GM12878 (cell line): ENCODE results near the gene GMPPB. TPM values are rescaled to one million over a fixed set of nuclear protein-coding genes. Genes with fewer than 3 reads are reported as not detected.

Source experiments
- ATAC-seq: fragments of 200-7000 bp; cut with Tn5 transposase; 3 replicates; pipeline ENCODE4 v1.9.1; 2020; ENCODE audit warnings: mild to moderate bottlenecking, moderate library complexity
- BruUV-seq: library from RNA; stranded (reverse); fragments of 400-500 nt; replicated peaks from 2 replicates; lab custom pipeline; 2021; lab: Mats Ljungman, UMichigan
- CTCF ChIA-PET: fragments of 300-600 bp; sonication (Branson Sonifier 250); formaldehyde crosslinking; extraction: SDS; loops from one replicate; lab custom pipeline; 2021; ENCODE audit warnings: inconsistent platforms; lab: Yijun Ruan, JAX
- POLR2A ChIA-PET: fragments of 350-600 bp; formaldehyde crosslinking; extraction: SDS; loops from one replicate; lab custom pipeline; 2021; ENCODE audit warnings: inconsistent platforms; lab: Charles Lee
- RAD21 ChIA-PET: fragments of 300-600 bp; sonication (Branson Sonifier 250); formaldehyde crosslinking; loops from one replicate; lab custom pipeline; 2023; ENCODE audit warnings: antibody characterized with exemption; ENCODE audit not compliant: unreplicated experiment; lab: Charles Lee
- SMC1A ChIA-PET: fragments of 300-600 bp; sonication (Branson Sonifier 250); formaldehyde crosslinking; loops from one replicate; lab custom pipeline; 2023; ENCODE audit not compliant: unreplicated experiment, uncharacterized antibody; lab: Charles Lee
- DNase-seq: peaks from one replicate; pipeline ENCODE4 v3.0.0-alpha.2; 2011; ENCODE audit warnings: low read depth, low spot score
- FAIRE-seq: peaks from 3 replicates; lab custom pipeline; 2011; peaks lifted over from hg19 to GRCh38; lab: Jason Lieb, UNC
- H2AFZ ChIP-seq: 2 replicates; pipeline ENCODE4 v1.6.0; 2011; ENCODE audit warnings: low read depth, low read length, control low read depth; ENCODE audit not compliant: control insufficient read depth
- H3K27ac ChIP-seq: 2 replicates; pipeline ENCODE4 v1.5.1; 2011; ENCODE audit warnings: control low read depth; ENCODE audit not compliant: control insufficient read depth, insufficient read depth
- H3K27me3 ChIP-seq, 2 experiments: replicated peaks in 1 of 2; 2 replicates each; pipeline versions ENCODE4 v1.6.0 to v1.6.1; 2011; ENCODE audit warnings: low read length in 1 of 2; ENCODE audit not compliant: control insufficient read depth in 2 of 2, insufficient read depth in 2 of 2
- H3K36me3 ChIP-seq, 2 experiments: 2 replicates each; pipeline ENCODE4 v1.5.1; 2011; ENCODE audit warnings: low read length in 1 of 2; ENCODE audit not compliant: control insufficient read depth in 2 of 2, insufficient read depth in 2 of 2
- H3K4me1 ChIP-seq: 2 replicates; pipeline ENCODE4 v1.6.1; 2011; ENCODE audit warnings: mild to moderate bottlenecking, low read length, moderate library complexity, mixed read lengths; ENCODE audit not compliant: control insufficient read depth, insufficient read depth
- H3K4me2 ChIP-seq: 2 replicates; pipeline ENCODE4 v1.6.0; 2011; ENCODE audit warnings: control low read depth; ENCODE audit not compliant: control insufficient read depth, insufficient read depth
- H3K4me3 ChIP-seq: fragments of 200-600 bp; sonication (generic); 2 replicates; pipeline ENCODE4 v1.5.1; 2016
- H3K79me2 ChIP-seq: 2 replicates; pipeline ENCODE4 v1.6.0; 2011; ENCODE audit warnings: low read length; ENCODE audit not compliant: control insufficient read depth, insufficient read depth
- H3K9ac ChIP-seq: 2 replicates; pipeline ENCODE4 v1.8.0; 2011; ENCODE audit warnings: low read length, control low read depth, mixed read lengths; ENCODE audit not compliant: control insufficient read depth, insufficient read depth
- H3K9me3 ChIP-seq: replicated peaks from 3 replicates; pipeline ENCODE4 v1.5.1; 2011; ENCODE audit warnings: mild to moderate bottlenecking, low read length; ENCODE audit not compliant: control insufficient read depth, insufficient read depth
- H4K20me1 ChIP-seq: 2 replicates; pipeline ENCODE4 v1.6.0; 2011; ENCODE audit not compliant: control insufficient read depth, insufficient read depth
- MEF2A ChIP-seq: IDR thresholded peaks from 2 replicates; pipeline ENCODE4 v1.6.1; 2011; ENCODE audit warnings: low read depth, mild to moderate bottlenecking, low read length, moderate library complexity; ENCODE audit not compliant: insufficient read depth
- RUNX3 ChIP-seq: IDR thresholded peaks from 2 replicates; pipeline ENCODE4 v1.6.1; 2012; ENCODE audit warnings: low read length, inconsistent platforms
- WGBS: methylation state at CpG from one replicate; pipeline ENCODE4 v1.1.6; 2016; ENCODE audit warnings: low lambda C conversion rate; ENCODE audit not compliant: insufficient replicate concordance, insufficient coverage; ENCODE audit errors: missing lambda C conversion rate; 5-methylcytosine and 5-hydroxymethylcytosine counted together
- in situ Hi-C: fragments of 300-500 bp; cut with MboI; formaldehyde crosslinking; loops from 9 replicates; pipeline ENCODE4 v1.14.3; 2018; ENCODE audit warnings: mixed read lengths
- intact Hi-C: fragments of 100-400 bp; cut with micrococcal nuclease; formaldehyde crosslinking; loops from one replicate; pipeline ENCODE4 v1.14.2; 2022; ENCODE audit not compliant: unreplicated experiment
- polyA plus RNA-seq, 11 experiments: library from polyadenylated mRNA; depleted of rRNA in 4 of 11; unstranded in 6 of 11; stranded (reverse) in 5 of 11; fragments of >200 nt; fragmentation: Nextera tagmentation in 4 of 11; fragmentation: Illumina TruSeq in 1 of 11; extraction: Ambion mirVana in 4 of 11; extraction: Trizol in 1 of 11; gene quantifications; 1 replicate in 1 of 11; 2 replicates in 10 of 11; pipeline versions ENCODE4 v1.2.1 to v1.2.3, GENCODE V29; 2011 to 2016; ENCODE audit warnings: inconsistent platforms in 2 of 11, missing spikeins in 2 of 11, low read depth in 1 of 11
- total RNA-seq, 4 experiments: library from RNA; depleted of rRNA in 3 of 4; stranded (reverse); fragments of >200 nt in 3 of 4; fragmentation: Illumina TruSeq in 1 of 4; extraction: Trizol in 1 of 4; gene quantifications; 2 replicates each; pipeline versions ENCODE4 v1.2.1 to v1.2.3, GENCODE V29; 2013 to 2021
- TF ChIP-seq, protein P1 (sequence below), 3 experiments: IDR thresholded peaks in 2 of 3; conservative IDR thresholded peaks in 1 of 3; 2 replicates each; pipeline ENCODE4 v1.5.1; 2011; ENCODE audit warnings: low read depth in 3 of 3, low read length in 3 of 3, mild to moderate bottlenecking in 3 of 3, control low read depth in 2 of 3, moderate library complexity in 2 of 3, inconsistent platforms in 1 of 3, mixed read lengths in 1 of 3; ENCODE audit not compliant: control insufficient read depth in 2 of 3, insufficient read depth in 1 of 3; ENCODE audit errors: extremely low read depth in 1 of 3

GMPPB gene
- total and polyA plus RNA-seq, 10 of the 15 experiments (the other 5 are each of a cell fraction or from before 2014, with no cell fraction given), result 2.3 to 99.5 (median 23.3) TPM

DNA sequence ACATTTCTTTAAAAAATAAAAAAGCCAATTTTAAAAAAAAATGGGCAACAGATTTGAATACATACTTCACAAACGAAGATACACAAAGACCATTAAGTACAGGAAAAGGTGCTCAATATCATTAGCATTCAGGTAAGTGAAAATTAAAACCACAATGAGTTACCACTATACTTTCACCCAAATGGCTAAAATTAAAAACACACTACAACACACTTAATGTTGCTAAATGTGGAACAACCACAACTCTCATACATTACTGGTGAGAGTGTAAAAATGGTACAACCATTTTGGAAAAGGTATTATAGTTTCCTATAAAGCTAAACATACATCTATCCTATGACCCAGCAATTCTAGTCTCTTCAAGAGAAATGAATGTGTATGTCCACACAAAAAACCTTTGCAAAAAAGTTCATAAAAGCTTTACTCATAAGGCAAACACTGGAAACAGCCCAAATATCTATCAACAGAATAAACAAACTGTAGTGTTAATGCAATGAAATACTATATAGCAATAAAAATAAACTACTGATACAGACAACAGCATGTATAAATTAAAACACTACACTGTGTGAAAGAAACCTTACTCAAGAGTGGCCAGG, 47.7 kb upstream of the GMPPB start:
- POLR2A ChIA-PET, result interaction anchor here (0.6 kb wide), 1 partner anchor 17 kb away, joined by 5 read pairs; no protein-coding TSS in a partner anchor

More for the DNA sequence above, 47.7 kb upstream of the GMPPB start:
- Histone ChIP-seq H3K9me3 (no peaks in the 10 kb centered on the region), H3K9ac (no peak overlapping the region), H3K4me3 (no peak overlapping the region), H3K79me2 (peaks cover 10% of the 10 kb centered on the region; the same call in 1 of the 2 replicates), H3K4me1 (no peaks in the 10 kb centered on the region), H3K27me3 (no peaks in the 10 kb centered on the region), H3K36me3 (no peaks in the 10 kb centered on the region), H3K27ac (no peak overlapping the region), H4K20me1 (peaks cover 4% of the 10 kb centered on the region), H2AFZ (no peak overlapping the region), H3K4me2 (no peak overlapping the region)
- FAIRE-seq, result peak; percentile 62
- intact Hi-C loops, result no loop called here
- no TSS peak for BruUV-seq
- in situ Hi-C loops, result no loop called here
- TF ChIP-seq RUNX3 (peak; percentile 72), MEF2A (peak; percentile 68; the same call in 1 of the 2 replicates)
- TF ChIP-seq, protein P1, sequence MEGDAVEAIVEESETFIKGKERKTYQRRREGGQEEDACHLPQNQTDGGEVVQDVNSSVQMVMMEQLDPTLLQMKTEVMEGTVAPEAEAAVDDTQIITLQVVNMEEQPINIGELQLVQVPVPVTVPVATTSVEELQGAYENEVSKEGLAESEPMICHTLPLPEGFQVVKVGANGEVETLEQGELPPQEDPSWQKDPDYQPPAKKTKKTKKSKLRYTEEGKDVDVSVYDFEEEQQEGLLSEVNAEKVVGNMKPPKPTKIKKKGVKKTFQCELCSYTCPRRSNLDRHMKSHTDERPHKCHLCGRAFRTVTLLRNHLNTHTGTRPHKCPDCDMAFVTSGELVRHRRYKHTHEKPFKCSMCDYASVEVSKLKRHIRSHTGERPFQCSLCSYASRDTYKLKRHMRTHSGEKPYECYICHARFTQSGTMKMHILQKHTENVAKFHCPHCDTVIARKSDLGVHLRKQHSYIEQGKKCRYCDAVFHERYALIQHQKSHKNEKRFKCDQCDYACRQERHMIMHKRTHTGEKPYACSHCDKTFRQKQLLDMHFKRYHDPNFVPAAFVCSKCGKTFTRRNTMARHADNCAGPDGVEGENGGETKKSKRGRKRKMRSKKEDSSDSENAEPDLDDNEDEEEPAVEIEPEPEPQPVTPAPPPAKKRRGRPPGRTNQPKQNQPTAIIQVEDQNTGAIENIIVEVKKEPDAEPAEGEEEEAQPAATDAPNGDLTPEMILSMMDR (IDR thresholded peaks at IDR 0.05 in 2 of 3, conservative IDR thresholded peaks at IDR 0.05 in 1 of 3; ENCODE audit: control insufficient read depth in 2 of 3, extremely low read depth in 1 of 3, insufficient read depth in 1 of 3, low read depth in 3 of 3, low read length in 3 of 3), result no peak
- WGBS, result 13% methylated on average over 1 of the region's 1 CpG
- DNase-seq, result no peak
- ChIA-PET SMC1A (interaction anchor here (0.9 to 1.7 kb wide), 3 partner anchors 8 to 17 kb away, joined by 3 to 5 read pairs (median 4); no protein-coding TSS in a partner anchor), RAD21 (interaction anchor here (0.6 kb wide), 1 partner anchor 32 kb away, joined by 3 read pairs; the partner anchor contains the start of gene INKA1), CTCF (interaction anchor here (3.1 kb wide), 1 partner anchor 67 kb away, joined by 9 read pairs; no protein-coding TSS in a partner anchor)
- no peak for ATAC-seq
